HepG2 (cell line): ENCODE data around the gene TENT4B. TPM values are rescaled to one million over a fixed set of nuclear protein-coding genes. Genes with fewer than 3 reads are reported as not detected.

Source experiments
- FOXA3 ChIP-seq: IDR thresholded peaks from 2 replicates; pipeline ENCODE4 v1.6.1; 2016; ENCODE audit warnings: missing genetic modification reagents, missing compliant biosample characterization
- GPN1 ChIP-seq: sonication (generic); formaldehyde crosslinking; IDR thresholded peaks from 2 replicates; pipeline ENCODE4 v1.5.1; 2020; ENCODE audit warnings: missing genetic modification reagents, borderline replicate concordance
- HINFP ChIP-seq: sonication (generic); formaldehyde crosslinking; IDR thresholded peaks from 2 replicates; pipeline ENCODE4 v1.4.0; 2020; ENCODE audit warnings: low read depth, mild to moderate bottlenecking, missing genetic modification reagents
- KLF9 ChIP-seq: IDR thresholded peaks from 2 replicates; pipeline ENCODE4 v1.6.1; 2016; ENCODE audit warnings: low read depth
- NRL ChIP-seq: sonication (generic); formaldehyde crosslinking; IDR thresholded peaks from 2 replicates; pipeline ENCODE4 v1.5.0; 2020; ENCODE audit warnings: missing genetic modification reagents, mild to moderate bottlenecking, moderate library complexity, borderline replicate concordance
- PATZ1 ChIP-seq: sonication (generic); formaldehyde crosslinking; IDR thresholded peaks from 2 replicates; pipeline ENCODE4 v1.4.0; 2020; ENCODE audit warnings: missing genetic modification reagents
- REST ChIP-seq, 2 experiments: IDR thresholded peaks; 2 replicates each; pipeline ENCODE4 v1.6.1; 2011 to 2012; ENCODE audit warnings: low read length in 2 of 2, borderline replicate concordance in 1 of 2, low read depth in 1 of 2, mild to moderate bottlenecking in 1 of 2, moderate library complexity in 1 of 2
- TBX2 ChIP-seq: sonication (generic); formaldehyde crosslinking; IDR thresholded peaks from 2 replicates; pipeline ENCODE4 v1.5.0; 2020; ENCODE audit warnings: missing genetic modification reagents, mild to moderate bottlenecking, borderline replicate concordance
- ZBTB7B ChIP-seq: sonication (generic); formaldehyde crosslinking; IDR thresholded peaks from 2 replicates; pipeline ENCODE4 v1.4.0; 2020; ENCODE audit warnings: missing genetic modification reagents
- ZNF484 ChIP-seq: sonication (generic); formaldehyde crosslinking; IDR thresholded peaks from 2 replicates; pipeline ENCODE4 v1.5.1; 2020; ENCODE audit warnings: mild to moderate bottlenecking, low read depth, missing genetic modification reagents, borderline replicate concordance
- polyA plus RNA-seq, 8 experiments: library from polyadenylated mRNA; depleted of rRNA in 3 of 8; stranded (reverse) in 7 of 8; unstranded in 1 of 8; fragments of >200 nt; fragmentation: Illumina TruSeq in 4 of 8; extraction: Trizol in 4 of 8; gene quantifications; 2 replicates each; pipeline versions ENCODE4 v1.2.1 to v1.2.3, GENCODE V29; 2011 to 2016; ENCODE audit warnings: low read depth in 4 of 8, missing spikeins in 1 of 8, mixed read lengths in 1 of 8; ENCODE audit not compliant: insufficient read depth in 1 of 8
- total RNA-seq, 5 experiments: library from RNA; depleted of rRNA; stranded (reverse); fragments of >200 nt; fragmentation: Illumina TruSeq; extraction: Trizol; gene quantifications; 2 replicates each; pipeline ENCODE4 v1.2.3, GENCODE V29; 2016; ENCODE audit warnings: low read depth in 1 of 5

TENT4B gene
- total and polyA plus RNA-seq, 2 of the 13 experiments (the other 11 are each of a cell fraction or from before 2014, with no cell fraction given) = 15.0 to 32.8 TPM

- TF ChIP-seq HINFP (CRISPR knock-in tag) (no peak), KLF9 (CRISPR knock-in tag) (no peak), ZNF484 (CRISPR knock-in tag) (no peak), REST (IDR thresholded peaks at IDR 0.05; ENCODE audit: borderline replicate concordance in 1 of 2, low read depth in 1 of 2, low read length in 2 of 2) (no peak), FOXA3 (CRISPR knock-in tag) (peak; percentile 27; the same call in 1 of the 2 replicates), GPN1 (CRISPR knock-in tag) (no peak), TBX2 (0 out of 2 replicates have a peak, but pooled peaks have one; percentile 35), ZBTB7B (CRISPR knock-in tag) (no peak), PATZ1 (peak; percentile 35; the same call in 1 of the 2 replicates), NRL (CRISPR knock-in tag) (no peak)
Observed at GRCh38 chr16:50198802-50199403, 45.8 kb downstream of the TENT4B start (continued).
